Right atrium auricular region (tissue), 2 donors: ENCODE data around the gene INPP5A. TPM values are rescaled to one million over a fixed set of nuclear protein-coding genes. Genes with fewer than 3 reads are reported as not detected.
"Not testable (repeated sequence)": the region's sequence is repeated elsewhere in the genome, so short reads cannot be mapped to it uniquely, and the experiment has no call there.

ENCODE experiments used
- DNase-seq: peaks from one replicate; pipeline ENCODE4 v3.0.0-alpha.2; 2019; ENCODE audit warnings: low spot score
- H3K27ac ChIP-seq, 2 donors: fragments of 200-600 bp; sonication (generic); 1 replicate in 1 of 2; 2 replicates in 1 of 2; pipeline ENCODE4 v1.5.1; 2016 to 2019
- H3K27me3 ChIP-seq, 2 donors: fragments of 200-600 bp; sonication (generic); one replicate each; pipeline versions ENCODE4 v1.5.1 to v1.6.0; 2017 to 2019
- H3K36me3 ChIP-seq: fragments of 200-600 bp; sonication (generic); one replicate; pipeline ENCODE4 v1.5.1; 2016
- H3K4me1 ChIP-seq, 2 donors: fragments of 200-600 bp; sonication (generic); one replicate each; pipeline versions ENCODE4 v1.5.1 to v1.6.0; 2017 to 2019
- H3K4me3 ChIP-seq, 2 donors: fragments of 200-600 bp; sonication (generic); 1 replicate in 1 of 2; 2 replicates in 1 of 2; pipeline ENCODE4 v1.5.1; 2017 to 2019; ENCODE audit warnings: mild to moderate bottlenecking in 1 of 2, moderate library complexity in 1 of 2
- H3K9me3 ChIP-seq, 2 donors: fragments of 200-600 bp; sonication (generic); one replicate each; pipeline ENCODE4 v1.5.1; 2019
- total RNA-seq, 2 donors: library from RNA; depleted of rRNA; stranded (reverse); fragments of >200 nt; gene quantifications; one replicate each; pipeline ENCODE4 v1.1.0, GENCODE V29; 2016
- TF ChIP-seq, protein P1 (sequence below), 2 donors: fragments of 200-600 bp; sonication (generic); IDR thresholded peaks; one replicate each; pipeline ENCODE4 v1.5.1; 2019; ENCODE audit warnings: antibody characterized with exemption in 2 of 2

The INPP5A gene
- total RNA-seq, 2 donors from 2014 or later, result 116 to 143 TPM

DNA sequence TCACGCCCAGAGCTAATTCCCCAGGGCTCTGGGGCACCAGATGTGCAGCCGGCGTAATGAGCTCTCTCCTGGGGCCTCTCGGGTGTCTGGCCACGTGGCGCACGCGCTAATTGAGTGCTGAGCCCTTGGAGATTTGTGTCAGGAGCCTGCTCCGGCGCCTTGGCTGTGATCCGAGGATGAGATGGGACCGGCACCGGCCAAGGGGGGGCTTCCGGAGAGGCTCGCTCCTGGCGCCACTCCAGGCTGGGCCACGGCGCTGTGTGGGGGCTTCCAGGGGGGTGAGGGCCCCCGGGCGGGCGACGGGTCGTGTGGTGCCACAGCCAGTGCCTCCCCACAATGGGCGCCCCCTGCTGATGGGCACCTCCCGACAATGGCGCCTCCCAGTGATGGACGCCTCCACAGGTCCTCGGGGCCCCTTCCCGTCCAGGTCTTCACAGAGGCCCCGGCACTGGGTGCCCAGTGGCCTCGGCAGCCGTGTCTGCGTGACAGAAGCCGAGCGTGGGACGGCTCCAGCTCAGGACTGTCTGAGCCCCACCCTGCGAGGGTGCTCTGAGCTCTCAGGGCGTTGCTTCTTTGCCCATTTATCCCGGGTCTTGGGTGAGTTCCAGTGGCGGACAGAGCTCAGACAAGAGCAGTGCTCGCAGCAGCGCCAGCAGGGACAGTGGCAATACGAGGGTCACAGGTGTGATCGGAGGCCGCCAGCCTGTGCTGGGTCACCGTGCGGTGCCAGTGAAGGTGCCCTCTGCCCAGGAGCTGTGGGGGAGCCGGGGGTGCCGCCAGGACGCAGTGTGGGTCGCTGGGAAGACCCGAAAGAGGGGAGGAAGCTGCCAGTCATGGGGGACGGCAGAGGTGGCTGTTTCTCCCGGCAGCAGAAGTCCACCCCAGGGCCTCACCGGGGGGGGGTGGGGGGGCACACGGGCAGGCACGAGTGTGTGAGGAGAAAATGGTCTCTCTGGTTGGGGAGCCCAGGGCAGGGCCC is 256.6 kb downstream of the INPP5A start:
- no peaks in the 10 kb centered on the region for H3K4me1 ChIP-seq
- no peak overlapping the region for H3K27ac ChIP-seq
- H3K36me3 ChIP-seq, result no peaks in the 10 kb centered on the region
- no peaks in the 10 kb centered on the region for H3K9me3 ChIP-seq
- TF ChIP-seq, protein P1, sequence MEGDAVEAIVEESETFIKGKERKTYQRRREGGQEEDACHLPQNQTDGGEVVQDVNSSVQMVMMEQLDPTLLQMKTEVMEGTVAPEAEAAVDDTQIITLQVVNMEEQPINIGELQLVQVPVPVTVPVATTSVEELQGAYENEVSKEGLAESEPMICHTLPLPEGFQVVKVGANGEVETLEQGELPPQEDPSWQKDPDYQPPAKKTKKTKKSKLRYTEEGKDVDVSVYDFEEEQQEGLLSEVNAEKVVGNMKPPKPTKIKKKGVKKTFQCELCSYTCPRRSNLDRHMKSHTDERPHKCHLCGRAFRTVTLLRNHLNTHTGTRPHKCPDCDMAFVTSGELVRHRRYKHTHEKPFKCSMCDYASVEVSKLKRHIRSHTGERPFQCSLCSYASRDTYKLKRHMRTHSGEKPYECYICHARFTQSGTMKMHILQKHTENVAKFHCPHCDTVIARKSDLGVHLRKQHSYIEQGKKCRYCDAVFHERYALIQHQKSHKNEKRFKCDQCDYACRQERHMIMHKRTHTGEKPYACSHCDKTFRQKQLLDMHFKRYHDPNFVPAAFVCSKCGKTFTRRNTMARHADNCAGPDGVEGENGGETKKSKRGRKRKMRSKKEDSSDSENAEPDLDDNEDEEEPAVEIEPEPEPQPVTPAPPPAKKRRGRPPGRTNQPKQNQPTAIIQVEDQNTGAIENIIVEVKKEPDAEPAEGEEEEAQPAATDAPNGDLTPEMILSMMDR (IDR thresholded peaks at IDR 0.05), result no peak
- H3K27me3 ChIP-seq, result no peaks in the 10 kb centered on the region
- DNase-seq, result no peak
- no peak overlapping the region for H3K4me3 ChIP-seq

DNA sequence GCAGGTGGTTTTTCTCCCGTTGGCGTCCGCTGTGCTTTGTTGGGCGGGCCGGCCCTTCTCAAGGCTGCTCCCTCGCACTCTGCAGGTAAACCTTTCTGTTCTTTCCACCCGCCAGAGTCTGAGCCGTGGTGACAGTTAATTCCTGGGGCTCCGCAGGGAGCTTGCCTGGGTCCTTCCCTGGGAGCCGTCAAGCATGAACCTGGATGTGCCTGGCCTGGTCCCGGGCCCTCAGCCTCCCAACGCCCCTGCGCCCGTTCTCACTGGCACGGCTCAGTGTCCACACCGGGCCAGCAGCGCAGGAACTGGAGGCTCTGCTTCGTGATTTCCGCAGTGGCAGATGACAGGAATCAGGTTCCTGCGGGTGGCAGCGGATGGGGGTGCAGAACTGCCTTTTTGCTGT is 259.3 kb downstream of the INPP5A start:
- Histone ChIP-seq H3K9me3 (peaks cover 0 to 2% of the 10 kb centered on the region in 2 donors), H3K27ac (no peak overlapping the region), H3K4me3 (no peak overlapping the region), H3K4me1 (no peaks in the 10 kb centered on the region), H3K36me3 (no peaks in the 10 kb centered on the region), H3K27me3 (no peaks in the 10 kb centered on the region)
- TF ChIP-seq, protein P1 (IDR thresholded peaks at IDR 0.05), result no peak
- no peak for DNase-seq

DNA sequence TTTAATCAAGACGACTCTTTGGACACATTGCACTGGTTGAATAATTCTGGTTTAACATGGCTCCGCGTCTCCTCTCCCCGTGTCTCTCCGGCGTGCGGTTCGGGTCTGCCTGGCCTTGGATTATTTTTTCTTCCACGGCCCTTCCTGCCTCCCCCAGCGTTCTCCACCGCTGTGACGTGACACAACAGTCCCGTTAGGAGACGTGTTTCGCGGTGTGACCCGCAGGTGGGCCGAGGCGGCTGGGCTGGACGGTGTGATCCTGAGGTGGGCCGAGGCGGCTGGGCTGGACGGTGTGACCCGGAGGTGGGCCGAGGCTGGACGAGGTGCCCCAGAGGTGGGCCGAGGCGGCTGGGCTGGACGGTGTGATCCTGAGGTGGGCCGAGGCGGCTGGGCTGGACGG is 260.4 kb downstream of the INPP5A start:
- not testable (repeated sequence) for H3K36me3 ChIP-seq, H3K27me3 ChIP-seq, H3K9me3 ChIP-seq, DNase-seq, H3K27ac ChIP-seq, H3K4me3 ChIP-seq, H3K4me1 ChIP-seq

DNA sequence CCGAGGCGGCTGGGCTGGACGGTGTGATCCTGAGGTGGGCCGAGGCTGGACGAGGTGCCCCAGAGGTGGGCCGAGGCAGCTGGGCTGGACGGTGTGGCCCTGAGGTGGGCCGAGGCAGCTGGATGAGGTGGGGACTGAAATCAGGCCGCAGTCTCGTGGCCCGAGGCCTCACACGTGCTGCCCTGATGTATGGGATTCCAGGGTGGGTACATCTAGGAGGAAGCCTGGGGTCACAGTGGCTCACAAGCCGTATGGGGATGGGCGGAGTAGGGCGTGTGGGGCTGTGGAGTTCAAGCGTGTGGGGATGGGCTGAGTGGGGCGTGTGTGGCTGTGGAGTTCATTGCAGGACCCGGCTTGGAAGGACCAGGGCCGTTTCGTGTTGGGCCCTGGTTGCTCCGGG is 260.8 kb downstream of the INPP5A start:
- Histone ChIP-seq H3K4me1 (no peaks in the 10 kb centered on the region), H3K36me3 (no peaks in the 10 kb centered on the region), H3K27ac (no peak overlapping the region), H3K27me3 (no peaks in the 10 kb centered on the region), H3K4me3 (no peak overlapping the region), H3K9me3 (peaks cover 0 to 5% of the 10 kb centered on the region in 2 donors)
- DNase-seq, result no peak
- TF ChIP-seq, protein P1 (IDR thresholded peaks at IDR 0.05), result no peak

DNA sequence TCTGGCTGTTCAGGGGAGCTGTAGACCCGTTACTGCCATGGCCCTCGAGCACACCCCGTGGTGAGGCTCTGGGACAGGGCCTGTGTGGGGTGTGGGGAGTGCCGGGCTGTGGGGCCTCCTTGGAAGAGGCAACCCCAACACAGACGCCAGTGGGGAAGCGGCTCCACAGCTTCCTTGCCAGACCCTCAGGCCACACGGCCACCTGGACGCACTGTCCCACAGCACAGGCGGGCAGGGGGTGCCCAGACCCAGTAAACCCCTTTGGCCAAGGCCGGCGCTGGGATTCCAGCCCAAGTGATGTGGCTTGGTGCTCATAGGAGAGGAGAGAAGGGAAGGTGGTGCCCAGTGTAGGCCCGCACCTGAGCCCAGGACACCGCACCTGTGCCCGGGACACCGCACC is 261.3 kb downstream of the INPP5A start:
- no peaks in the 10 kb centered on the region for H3K36me3 ChIP-seq
- no peaks in the 10 kb centered on the region for H3K27me3 ChIP-seq
- DNase-seq, result no peak
- peaks cover 0 to 5% of the 10 kb centered on the region in 2 donors for H3K9me3 ChIP-seq
- H3K4me3 ChIP-seq, result no peak overlapping the region
- H3K4me1 ChIP-seq, result no peaks in the 10 kb centered on the region
- no peak overlapping the region for H3K27ac ChIP-seq
- TF ChIP-seq, protein P1 (IDR thresholded peaks at IDR 0.05), result no peak

GRCh38 chr10:132799865-132800264 is 262.3 kb downstream of the INPP5A start:
- H3K27me3 ChIP-seq, result no peaks in the 10 kb centered on the region
- H3K27ac ChIP-seq, result no peak overlapping the region
- H3K4me3 ChIP-seq, result no peak overlapping the region
- TF ChIP-seq, protein P1 (IDR thresholded peaks at IDR 0.05), result no peak
- H3K9me3 ChIP-seq, result peaks cover 0 to 5% of the 10 kb centered on the region in 2 donors
- no peak for DNase-seq
- no peaks in the 10 kb centered on the region for H3K4me1 ChIP-seq
- H3K36me3 ChIP-seq, result no peaks in the 10 kb centered on the region
